Measurements from ENCODE around the gene SYNGAP1. TPM values are rescaled to one million over a fixed set of nuclear protein-coding genes. Genes with fewer than 3 reads are reported as not detected.

Gene SYNGAP1
- total and polyA plus RNA-seq, 3 donors from 2014 or later: 29.4 to 43.9 (median 31.5) TPM

DNA sequence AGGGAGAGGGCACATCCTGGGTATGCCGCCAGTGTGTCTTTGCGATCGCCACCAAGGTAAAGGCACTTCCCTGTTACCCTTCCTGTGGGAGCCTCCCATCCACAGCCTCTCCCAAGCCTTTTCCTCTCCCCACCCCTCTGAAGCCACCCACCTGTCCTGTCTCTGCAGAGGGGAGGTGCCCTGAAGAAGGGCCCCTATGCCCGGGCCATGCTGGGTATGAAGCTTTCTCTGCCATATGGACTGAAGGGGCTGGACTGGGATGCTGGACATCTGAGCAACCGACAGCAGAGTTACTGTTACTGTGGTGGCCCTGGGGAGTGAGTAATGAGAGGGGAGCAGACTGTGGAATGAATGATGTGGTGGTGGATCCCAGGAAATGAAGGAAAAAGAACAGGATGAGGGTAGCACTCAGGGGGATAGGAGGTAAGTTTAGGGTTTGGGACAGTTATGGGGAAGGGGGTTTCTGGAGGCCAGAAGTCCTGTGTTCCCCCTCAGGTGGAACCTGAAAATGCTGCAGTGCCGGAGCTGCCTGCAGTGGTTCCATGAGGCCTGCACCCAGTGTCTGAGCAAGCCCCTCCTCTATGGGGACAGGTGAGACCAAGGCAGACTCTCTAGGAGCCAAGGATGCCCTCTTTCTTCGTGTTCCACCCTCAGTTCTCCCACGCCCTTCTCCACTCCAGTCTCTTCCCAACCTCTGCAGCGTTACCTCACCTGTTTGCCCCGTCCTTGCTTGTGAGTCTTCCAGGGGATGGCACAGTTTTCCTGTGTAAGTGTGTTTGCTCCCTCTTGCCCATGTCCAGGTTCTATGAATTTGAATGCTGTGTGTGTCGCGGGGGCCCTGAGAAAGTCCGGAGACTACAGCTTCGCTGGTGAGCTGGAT is 6.4 kb upstream of the SYNGAP1 start:
- no peak for DNase-seq
- no peak overlapping the region for H3K27ac ChIP-seq
- peaks cover 36% of the 10 kb centered on the region for H3K4me1 ChIP-seq
- WGBS, 2 donors: 86 to 88% methylated on average over 14 of the region's 14 CpGs
- intact Hi-C loops (cut with DNase I; ENCODE audit: low total_unique reads): loop anchor here (10.0 kb wide), 1 partner anchor 99 kb away; the partner anchor contains the start of genes TAPBP and ZBTB22
- H3K9me3 ChIP-seq: no peaks in the 10 kb centered on the region
- TF ChIP-seq POLR2A (IDR thresholded peaks at IDR 0.05): no peak
- TF ChIP-seq, protein P1, sequence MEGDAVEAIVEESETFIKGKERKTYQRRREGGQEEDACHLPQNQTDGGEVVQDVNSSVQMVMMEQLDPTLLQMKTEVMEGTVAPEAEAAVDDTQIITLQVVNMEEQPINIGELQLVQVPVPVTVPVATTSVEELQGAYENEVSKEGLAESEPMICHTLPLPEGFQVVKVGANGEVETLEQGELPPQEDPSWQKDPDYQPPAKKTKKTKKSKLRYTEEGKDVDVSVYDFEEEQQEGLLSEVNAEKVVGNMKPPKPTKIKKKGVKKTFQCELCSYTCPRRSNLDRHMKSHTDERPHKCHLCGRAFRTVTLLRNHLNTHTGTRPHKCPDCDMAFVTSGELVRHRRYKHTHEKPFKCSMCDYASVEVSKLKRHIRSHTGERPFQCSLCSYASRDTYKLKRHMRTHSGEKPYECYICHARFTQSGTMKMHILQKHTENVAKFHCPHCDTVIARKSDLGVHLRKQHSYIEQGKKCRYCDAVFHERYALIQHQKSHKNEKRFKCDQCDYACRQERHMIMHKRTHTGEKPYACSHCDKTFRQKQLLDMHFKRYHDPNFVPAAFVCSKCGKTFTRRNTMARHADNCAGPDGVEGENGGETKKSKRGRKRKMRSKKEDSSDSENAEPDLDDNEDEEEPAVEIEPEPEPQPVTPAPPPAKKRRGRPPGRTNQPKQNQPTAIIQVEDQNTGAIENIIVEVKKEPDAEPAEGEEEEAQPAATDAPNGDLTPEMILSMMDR (IDR thresholded peaks at IDR 0.05): no peak
- no peak overlapping the region for H3K4me3 ChIP-seq
- H3K27me3 ChIP-seq: no peaks in the 10 kb centered on the region
- no peaks in the 10 kb centered on the region for H3K36me3 ChIP-seq (ENCODE audit: low read depth, missing control alignments)

DNA sequence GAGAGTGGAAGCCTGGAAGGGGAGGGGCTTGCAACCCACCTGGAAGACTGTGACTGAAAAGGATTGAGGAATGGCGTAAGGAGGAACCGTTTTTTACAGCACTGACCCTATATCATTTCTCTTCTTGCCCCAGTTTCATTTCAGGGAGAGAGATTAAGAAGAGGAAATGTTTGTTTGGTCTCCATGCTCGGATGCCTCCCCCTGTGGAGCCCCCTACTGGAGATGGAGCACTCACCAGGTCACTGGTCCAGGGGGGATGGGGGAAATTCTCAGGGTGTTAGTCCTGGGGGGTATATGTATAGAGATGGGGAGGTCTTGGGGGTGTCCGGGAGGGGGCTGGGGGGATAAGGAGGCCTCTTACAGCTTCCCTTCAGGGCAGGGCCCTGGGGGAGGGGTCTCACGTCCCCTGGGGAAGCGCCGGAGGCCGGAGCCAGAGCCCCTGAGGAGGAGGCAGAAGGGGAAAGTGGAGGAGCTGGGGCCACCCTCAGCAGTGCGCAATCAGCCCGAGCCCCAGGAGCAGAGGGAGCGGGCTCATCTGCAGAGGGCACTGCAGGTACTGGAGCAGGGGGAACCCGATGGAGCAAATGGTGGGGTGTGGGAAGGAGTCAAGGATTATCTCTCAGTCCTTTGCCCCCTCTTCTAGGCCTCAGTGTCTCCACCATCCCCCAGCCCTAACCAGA is 5.1 kb upstream of the SYNGAP1 start:
- no peak for TF ChIP-seq POLR2A (IDR thresholded peaks at IDR 0.05)
- TF ChIP-seq, protein P1 (IDR thresholded peaks at IDR 0.05): no peak
- Histone ChIP-seq H3K27ac (no peak overlapping the region), H3K9me3 (no peaks in the 10 kb centered on the region), H3K36me3 (ENCODE audit: low read depth, missing control alignments) (no peaks in the 10 kb centered on the region), H3K27me3 (no peaks in the 10 kb centered on the region), H3K4me1 (peaks cover 44% of the 10 kb centered on the region), H3K4me3 (no peak overlapping the region)
- no peak for DNase-seq
- intact Hi-C loops (cut with DNase I; ENCODE audit: low total_unique reads): loop anchor here (10.0 kb wide), 1 partner anchor 100 kb away; the partner anchor contains the start of genes TAPBP and ZBTB22
- WGBS, 2 donors: 69 to 77% methylated on average over 9 to 12 of the region's 12 CpGs

DNA sequence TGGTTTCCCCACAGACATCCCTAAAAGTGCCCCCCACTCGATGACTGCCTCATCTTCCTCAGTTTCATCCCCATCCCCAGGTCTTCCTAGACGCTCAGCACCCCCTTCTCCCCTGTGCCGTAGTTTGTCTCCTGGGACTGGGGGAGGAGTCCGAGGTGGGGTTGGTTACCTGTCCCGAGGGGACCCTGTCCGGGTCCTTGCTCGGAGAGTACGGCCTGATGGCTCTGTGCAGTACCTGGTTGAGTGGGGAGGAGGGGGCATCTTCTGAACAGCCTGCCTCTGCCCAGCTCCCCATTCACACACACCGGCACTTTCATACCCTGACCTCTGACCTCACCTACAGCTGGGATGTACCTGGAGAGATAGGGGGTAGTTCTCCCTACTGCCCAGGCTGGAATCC is 4.0 kb upstream of the SYNGAP1 start:
- intact Hi-C loops (cut with DNase I; ENCODE audit: low total_unique reads): loop anchor here (10.0 kb wide), 1 partner anchor 101 kb away; the partner anchor contains the start of genes TAPBP and ZBTB22
- Histone ChIP-seq H3K9me3 (no peaks in the 10 kb centered on the region), H3K4me1 (peaks cover 45% of the 10 kb centered on the region), H3K27me3 (no peaks in the 10 kb centered on the region), H3K4me3 (no peak overlapping the region), H3K27ac (no peak overlapping the region), H3K36me3 (ENCODE audit: low read depth, missing control alignments) (no peaks in the 10 kb centered on the region)
- TF ChIP-seq, protein P1 (IDR thresholded peaks at IDR 0.05): no peak
- no peak for TF ChIP-seq POLR2A (IDR thresholded peaks at IDR 0.05)
- DNase-seq: no peak
- 69 to 75% methylated on average over 8 to 9 of the region's 9 CpGs for WGBS, 2 donors

DNA sequence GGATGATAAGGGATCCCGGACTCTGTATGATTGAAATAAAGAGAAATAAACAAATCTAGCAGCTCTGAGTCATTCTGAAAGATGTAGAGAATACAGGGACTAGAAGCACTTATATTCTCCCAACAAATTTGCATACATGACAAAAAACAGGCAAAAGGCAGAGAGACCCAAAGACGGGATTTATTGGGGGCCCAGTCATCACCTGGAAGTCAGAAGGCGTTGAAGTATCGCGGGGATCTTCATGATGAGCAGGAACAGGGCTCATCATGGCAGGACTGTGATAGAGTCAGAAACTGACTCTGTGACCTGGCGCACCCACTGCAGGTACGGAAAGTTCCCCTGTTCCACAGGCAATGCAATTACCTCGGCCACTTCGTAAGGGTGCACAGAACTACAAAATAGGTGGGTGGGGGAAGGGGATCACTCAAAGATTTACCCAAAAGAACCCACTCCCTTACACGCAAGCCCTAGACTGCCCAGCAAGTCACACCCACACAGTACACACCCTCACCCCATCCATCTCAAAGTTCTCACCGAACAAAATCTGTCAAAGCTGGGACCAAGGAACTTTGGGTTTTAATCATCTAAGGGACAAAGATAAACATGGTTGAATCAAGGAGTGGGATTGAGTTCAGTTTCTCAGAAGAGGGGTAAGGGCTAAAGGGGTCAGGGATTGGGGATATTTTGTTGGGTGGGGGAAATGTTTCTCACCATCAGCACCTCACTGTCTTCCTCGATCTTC is 3.3 kb upstream of the SYNGAP1 start:
- intact Hi-C loops (cut with DNase I; ENCODE audit: low total_unique reads): loop anchor here (10.0 kb wide), 1 partner anchor 102 kb away; the partner anchor contains the start of genes TAPBP and ZBTB22
- H3K9me3 ChIP-seq: no peaks in the 10 kb centered on the region
- H3K27ac ChIP-seq: peak overlapping the region in 1 of 2 donors; percentile 91
- H3K27me3 ChIP-seq: no peaks in the 10 kb centered on the region
- no peak for DNase-seq
- peaks cover 45% of the 10 kb centered on the region for H3K4me1 ChIP-seq
- TF ChIP-seq, protein P1 (IDR thresholded peaks at IDR 0.05): no peak
- no peak for TF ChIP-seq POLR2A (IDR thresholded peaks at IDR 0.05)
- no peaks in the 10 kb centered on the region for H3K36me3 ChIP-seq (ENCODE audit: low read depth, missing control alignments)
- H3K4me3 ChIP-seq: peak overlapping the region in 1 of 2 donors; percentile 86
- WGBS, 2 donors: 44 to 51% methylated on average over 12 of the region's 12 CpGs
